HEK293 (cell line): ENCODE data around the gene CKB.

Experiments
- CTCF ChIP-seq: fragments of 450-650 bp; formaldehyde crosslinking; IDR thresholded peaks from 2 replicates; pipeline ENCODE4 v1.5.1; 2016; ENCODE audit warnings: missing biosample characterization, missing genetic modification characterization
- GLI4 ChIP-seq: fragments of 450-650 bp; formaldehyde crosslinking; IDR thresholded peaks from 2 replicates; pipeline ENCODE4 v1.5.1; 2016; ENCODE audit warnings: missing biosample characterization, missing genetic modification characterization
- HOXD13 ChIP-seq: sonication (generic); formaldehyde crosslinking; IDR thresholded peaks from 2 replicates; pipeline ENCODE4 v1.8.0; 2022; ENCODE audit warnings: missing genetic modification reagents, borderline replicate concordance
- KLF8 ChIP-seq: fragments of 450-650 bp; formaldehyde crosslinking; IDR thresholded peaks from 2 replicates; pipeline ENCODE4 v1.5.1; 2016; ENCODE audit warnings: missing biosample characterization, missing genetic modification characterization
- SCRT2 ChIP-seq: fragments of 450-650 bp; formaldehyde crosslinking; IDR thresholded peaks from 2 replicates; pipeline ENCODE4 v1.5.1; 2016; ENCODE audit warnings: missing biosample characterization, missing genetic modification characterization
- SP3 ChIP-seq: fragments of 450-650 bp; formaldehyde crosslinking; IDR thresholded peaks from 2 replicates; pipeline ENCODE4 v1.5.1; 2016; ENCODE audit warnings: missing biosample characterization, missing genetic modification characterization
- SP7 ChIP-seq: fragments of 450-650 bp; formaldehyde crosslinking; IDR thresholded peaks from 2 replicates; pipeline ENCODE4 v1.5.1; 2016; ENCODE audit warnings: missing biosample characterization, missing genetic modification characterization
- TSHZ1 ChIP-seq: fragments of 450-650 bp; formaldehyde crosslinking; IDR thresholded peaks from 2 replicates; pipeline ENCODE4 v1.5.1; 2016; ENCODE audit warnings: missing biosample characterization, missing genetic modification characterization, borderline replicate concordance
- ZBTB48 ChIP-seq: fragments of 450-650 bp; formaldehyde crosslinking; IDR thresholded peaks from 2 replicates; pipeline ENCODE4 v1.5.1; 2016; ENCODE audit warnings: missing biosample characterization, missing genetic modification characterization
- ZEB2 ChIP-seq: fragments of 450-650 bp; formaldehyde crosslinking; IDR thresholded peaks from 2 replicates; pipeline ENCODE4 v1.5.1; 2016; ENCODE audit warnings: missing biosample characterization, missing genetic modification characterization
- ZFP69B ChIP-seq: fragments of 450-650 bp; formaldehyde crosslinking; IDR thresholded peaks from 2 replicates; pipeline ENCODE4 v1.5.1; 2016; ENCODE audit warnings: missing biosample characterization, missing genetic modification characterization
- ZNF10 ChIP-seq: fragments of 450-650 bp; formaldehyde crosslinking; IDR thresholded peaks from 2 replicates; pipeline ENCODE4 v1.5.1; 2017; ENCODE audit warnings: missing biosample characterization, missing genetic modification characterization
- ZNF202 ChIP-seq: fragments of 450-650 bp; formaldehyde crosslinking; IDR thresholded peaks from 2 replicates; pipeline ENCODE4 v1.5.1; 2016; ENCODE audit warnings: missing biosample characterization, missing genetic modification characterization, borderline replicate concordance
- ZNF341 ChIP-seq: fragments of 450-650 bp; formaldehyde crosslinking; IDR thresholded peaks from 2 replicates; pipeline ENCODE4; 2016; ENCODE audit warnings: low read depth, missing biosample characterization, missing genetic modification characterization
- ZNF366 ChIP-seq: fragments of 450-650 bp; formaldehyde crosslinking; conservative IDR thresholded peaks from 2 replicates; pipeline ENCODE4 v1.5.1; 2016; ENCODE audit warnings: missing biosample characterization, missing genetic modification characterization
- ZNF423 ChIP-seq: fragments of 450-650 bp; formaldehyde crosslinking; IDR thresholded peaks from 2 replicates; pipeline ENCODE4 v1.5.1; 2016; ENCODE audit warnings: missing biosample characterization, missing genetic modification characterization
- ZNF549 ChIP-seq: fragments of 450-650 bp; IDR thresholded peaks from 2 replicates; pipeline ENCODE4 v1.5.1; 2018; ENCODE audit warnings: missing biosample characterization, missing genetic modification characterization, mild to moderate bottlenecking, inconsistent platforms, moderate library complexity
- ZNF600 ChIP-seq: fragments of 450-650 bp; formaldehyde crosslinking; IDR thresholded peaks from 2 replicates; pipeline ENCODE4 v1.5.1; 2016; ENCODE audit warnings: missing biosample characterization, missing genetic modification characterization
- ZNF776 ChIP-seq: fragments of 450-650 bp; formaldehyde crosslinking; IDR thresholded peaks from 2 replicates; pipeline ENCODE4 v1.5.0; 2017; ENCODE audit warnings: missing biosample characterization, missing genetic modification characterization, borderline replicate concordance
- TF ChIP-seq, protein P1 (sequence below): fragments of 450-650 bp; formaldehyde crosslinking; optimal IDR thresholded peaks from 2 replicates; pipeline ENCODE3; 2016; ENCODE audit warnings: missing biosample characterization, mild to moderate bottlenecking, missing genetic modification characterization
- TF ChIP-seq, protein P2 (sequence below): fragments of 450-650 bp; formaldehyde crosslinking; IDR thresholded peaks from 2 replicates; pipeline ENCODE4 v1.5.1; 2016; ENCODE audit warnings: missing biosample characterization, missing genetic modification characterization

CKB gene

DNA sequence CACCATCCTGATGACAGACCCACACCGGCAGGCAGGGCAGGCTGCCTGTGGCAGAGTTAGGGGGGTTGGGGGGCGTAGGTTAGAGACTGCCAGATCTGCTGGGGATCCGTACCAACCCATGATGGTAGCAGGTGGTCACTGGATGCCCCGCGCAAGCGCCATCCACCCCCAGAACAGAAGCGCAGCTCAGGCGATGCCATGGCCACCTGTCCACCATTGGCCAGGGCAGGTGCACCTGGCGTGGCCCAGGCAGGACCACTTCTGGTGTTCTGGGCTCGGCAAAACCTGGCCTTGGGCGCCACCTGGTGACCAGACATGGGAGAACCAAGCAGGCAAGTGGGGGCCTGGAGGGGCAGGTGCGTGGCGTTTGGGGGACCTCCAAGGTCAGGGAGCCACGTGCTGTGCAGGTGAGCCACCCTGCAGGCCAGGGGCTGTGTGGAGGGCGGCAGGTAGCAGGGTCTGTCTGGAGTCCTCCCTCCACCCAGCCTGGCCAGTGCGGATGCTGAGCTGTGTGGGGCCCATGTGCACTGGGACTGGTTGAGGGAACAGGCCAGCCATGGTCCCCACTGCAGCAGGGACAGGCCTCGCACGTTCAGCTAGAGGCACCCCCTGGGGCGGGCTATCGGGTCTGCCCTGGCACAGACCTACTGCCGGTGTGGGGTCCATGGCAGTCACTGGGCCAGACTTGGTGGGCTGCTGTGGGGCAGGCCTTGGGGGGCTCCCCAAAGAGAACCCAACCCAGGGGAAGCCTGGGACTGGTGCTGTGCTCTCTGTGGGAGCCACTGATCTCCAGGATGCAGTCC lies 24.2 kb upstream of the CKB start (continued):
- TF ChIP-seq TSHZ1 (tag by site-specific recombination) (no peak), SCRT2 (tag by site-specific recombination) (peak; percentile 58), GLI4 (tag by site-specific recombination) (no peak), ZBTB48 (tag by site-specific recombination) (peak; percentile 74; the same call in 1 of the 2 replicates), ZNF600 (tag by site-specific recombination) (peak; percentile 95), SP7 (tag by site-specific recombination) (peak; percentile 62; the same call in 1 of the 2 replicates), CTCF (peak; percentile 99), ZNF549 (no peak), ZNF776 (tag by site-specific recombination) (no peak), SP3 (no peak), ZFP69B (tag by site-specific recombination) (peak; percentile 96), ZNF341 (no peak), ZEB2 (tag by site-specific recombination) (peak; percentile 92; the same call in 1 of the 2 replicates), ZNF10 (tag by site-specific recombination) (no peak), ZNF423 (tag by site-specific recombination) (no peak), HOXD13 (CRISPR knock-in tag) (no peak), ZNF366 (tag by site-specific recombination) (no peak), KLF8 (tag by site-specific recombination) (peak; percentile 50; the same call in 1 of the 2 replicates), ZNF202 (no peak)
- TF ChIP-seq, protein P1, sequence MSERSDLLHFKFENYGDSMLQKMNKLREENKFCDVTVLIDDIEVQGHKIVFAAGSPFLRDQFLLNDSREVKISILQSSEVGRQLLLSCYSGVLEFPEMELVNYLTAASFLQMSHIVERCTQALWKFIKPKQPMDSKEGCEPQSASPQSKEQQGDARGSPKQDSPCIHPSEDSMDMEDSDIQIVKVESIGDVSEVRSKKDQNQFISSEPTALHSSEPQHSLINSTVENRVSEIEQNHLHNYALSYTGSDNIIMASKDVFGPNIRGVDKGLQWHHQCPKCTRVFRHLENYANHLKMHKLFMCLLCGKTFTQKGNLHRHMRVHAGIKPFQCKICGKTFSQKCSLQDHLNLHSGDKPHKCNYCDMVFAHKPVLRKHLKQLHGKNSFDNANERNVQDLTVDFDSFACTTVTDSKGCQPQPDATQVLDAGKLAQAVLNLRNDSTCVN (tag by site-specific recombination), result peak; percentile 20
- TF ChIP-seq, protein P2, sequence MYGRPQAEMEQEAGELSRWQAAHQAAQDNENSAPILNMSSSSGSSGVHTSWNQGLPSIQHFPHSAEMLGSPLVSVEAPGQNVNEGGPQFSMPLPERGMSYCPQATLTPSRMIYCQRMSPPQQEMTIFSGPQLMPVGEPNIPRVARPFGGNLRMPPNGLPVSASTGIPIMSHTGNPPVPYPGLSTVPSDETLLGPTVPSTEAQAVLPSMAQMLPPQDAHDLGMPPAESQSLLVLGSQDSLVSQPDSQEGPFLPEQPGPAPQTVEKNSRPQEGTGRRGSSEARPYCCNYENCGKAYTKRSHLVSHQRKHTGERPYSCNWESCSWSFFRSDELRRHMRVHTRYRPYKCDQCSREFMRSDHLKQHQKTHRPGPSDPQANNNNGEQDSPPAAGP (tag by site-specific recombination), result 0 out of 2 replicates have a peak, but pooled peaks have one; percentile 61
